BLaER1 (cell line): ENCODE results near the gene GNB1L.

Experiments used
- H3K27ac ChIP-seq: shearing (Covaris generic); formaldehyde crosslinking; 2 replicates; pipeline ENCODE4 v1.8.1; 2022
- H3K27me3 ChIP-seq: shearing (Covaris generic); formaldehyde crosslinking; 2 replicates; pipeline ENCODE4 v1.8.1; 2022
- H3K36me3 ChIP-seq: shearing (Covaris generic); formaldehyde crosslinking; 2 replicates; pipeline ENCODE4 v1.8.1; 2022
- H3K4me1 ChIP-seq: shearing (Covaris generic); formaldehyde crosslinking; 2 replicates; pipeline ENCODE4 v1.8.1; 2022
- H3K4me2 ChIP-seq: shearing (Covaris generic); formaldehyde crosslinking; 2 replicates; pipeline ENCODE4 v1.8.1; 2022
- H3K4me3 ChIP-seq: shearing (Covaris generic); formaldehyde crosslinking; 2 replicates; pipeline ENCODE4 v1.8.1; 2022
- H3K9ac ChIP-seq: shearing (Covaris generic); formaldehyde crosslinking; 2 replicates; pipeline ENCODE4 v1.8.1; 2022
- H3K9me3 ChIP-seq: shearing (Covaris generic); formaldehyde crosslinking; 2 replicates; pipeline ENCODE4 v1.8.1; 2022
- H4K20me1 ChIP-seq: shearing (Covaris generic); formaldehyde crosslinking; 2 replicates; pipeline ENCODE4 v1.8.1; 2022
- Cebpa-rat ChIP-seq: shearing (Covaris generic); IDR thresholded peaks from 2 replicates; pipeline ENCODE4 v1.8.1; 2022

Gene GNB1L

DNA sequence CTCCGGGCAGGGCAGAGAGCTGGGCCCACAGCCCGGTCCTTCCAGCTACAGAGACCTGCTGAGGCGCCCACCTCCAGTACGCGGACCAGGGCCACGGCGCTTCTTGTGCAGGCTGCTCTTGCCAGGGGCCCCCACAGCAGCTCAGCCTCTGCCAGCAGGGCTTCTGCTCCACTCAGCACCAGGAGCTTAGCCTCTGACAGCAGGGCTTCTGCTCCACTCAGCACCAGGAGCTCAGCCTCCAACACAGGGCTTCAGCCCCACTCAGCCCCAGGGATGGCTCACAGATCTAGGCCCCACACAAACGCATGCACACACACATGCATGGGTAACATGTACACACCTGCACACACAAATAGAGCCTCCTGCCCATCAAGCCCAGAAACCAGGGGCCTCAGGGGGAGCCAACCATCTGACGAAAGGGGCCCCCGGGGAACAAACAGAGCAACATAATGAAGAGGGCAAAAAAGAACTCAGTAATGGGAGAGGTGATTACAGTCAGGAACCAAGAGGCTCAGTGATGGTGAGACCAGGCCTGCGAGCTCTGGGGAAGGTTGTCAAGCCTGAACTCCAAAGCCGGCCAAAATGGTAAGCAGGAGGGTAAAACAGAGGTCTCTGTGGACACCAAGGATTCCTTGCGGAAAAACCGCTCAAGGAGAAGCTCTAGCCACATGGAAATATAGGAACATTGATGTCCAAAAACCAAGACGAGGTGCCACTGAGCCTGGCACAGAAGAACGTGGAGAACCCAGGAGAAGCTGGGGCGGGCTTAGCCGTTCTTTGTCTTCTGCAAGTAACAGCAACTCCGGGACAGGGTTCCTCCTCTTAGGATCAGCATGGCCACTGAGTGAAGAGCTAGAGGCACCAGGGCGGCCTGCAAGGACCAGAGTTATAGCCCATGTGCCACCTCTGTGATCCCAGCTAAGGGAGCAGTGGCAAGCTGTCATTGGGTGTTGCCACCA lies 46.5 kb downstream of the GNB1L start:
- H3K27me3 ChIP-seq, result no peaks in the 10 kb centered on the region
- H3K4me2 ChIP-seq, result peak overlapping the region; percentile 93
- no peaks in the 10 kb centered on the region for H3K9me3 ChIP-seq
- H4K20me1 ChIP-seq, result peaks cover 16% of the 10 kb centered on the region; the same call in 1 of the 2 replicates
- TF ChIP-seq Cebpa-rat, result no peak
- H3K4me3 ChIP-seq, result no peak overlapping the region
- H3K36me3 ChIP-seq, result peaks cover 12% of the 10 kb centered on the region; the same call in 1 of the 2 replicates
- peak overlapping the region; percentile 30; the same call in 1 of the 2 replicates for H3K27ac ChIP-seq
- peaks cover 67% of the 10 kb centered on the region for H3K4me1 ChIP-seq
- no peak overlapping the region for H3K9ac ChIP-seq

DNA sequence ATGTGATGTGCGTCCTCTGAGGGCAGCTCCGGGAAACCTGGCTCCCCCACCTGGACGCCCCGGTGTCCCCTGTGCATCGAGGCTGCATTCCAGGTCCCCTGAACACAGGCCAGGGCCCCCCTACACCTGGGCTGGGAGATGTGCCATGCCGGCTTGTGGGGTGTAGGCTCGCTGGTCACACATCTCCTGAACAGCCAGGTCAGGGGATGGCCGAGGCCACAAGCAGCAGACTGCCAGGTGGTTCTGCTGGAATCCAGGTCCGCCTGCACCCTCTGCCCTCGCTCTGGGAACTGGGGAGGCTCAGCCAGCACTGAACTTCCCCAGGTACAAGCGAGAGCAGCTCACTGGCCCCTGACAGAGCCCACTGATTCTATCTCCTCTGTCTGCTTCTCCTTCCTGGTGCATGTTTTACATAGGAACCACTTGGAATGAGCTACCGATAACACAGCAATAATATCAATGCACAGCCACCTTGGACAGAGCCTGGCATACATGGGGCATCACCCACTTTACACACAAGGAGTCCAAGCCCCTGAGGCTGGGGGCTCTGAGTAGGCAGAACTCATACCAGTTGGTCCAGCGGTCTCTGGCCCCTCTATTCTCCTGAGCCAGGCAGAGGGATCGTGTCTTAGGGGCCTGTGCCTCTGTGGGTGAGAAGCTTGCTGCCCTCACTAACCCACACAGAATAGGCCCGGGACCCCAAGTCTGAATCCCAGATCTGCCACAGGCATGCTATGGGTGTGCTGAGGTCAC lies 47.3 kb downstream of the GNB1L start:
- TF ChIP-seq Cebpa-rat, result no peak
- peak overlapping the region; percentile 48; the same call in 1 of the 2 replicates for H3K9ac ChIP-seq

DNA sequence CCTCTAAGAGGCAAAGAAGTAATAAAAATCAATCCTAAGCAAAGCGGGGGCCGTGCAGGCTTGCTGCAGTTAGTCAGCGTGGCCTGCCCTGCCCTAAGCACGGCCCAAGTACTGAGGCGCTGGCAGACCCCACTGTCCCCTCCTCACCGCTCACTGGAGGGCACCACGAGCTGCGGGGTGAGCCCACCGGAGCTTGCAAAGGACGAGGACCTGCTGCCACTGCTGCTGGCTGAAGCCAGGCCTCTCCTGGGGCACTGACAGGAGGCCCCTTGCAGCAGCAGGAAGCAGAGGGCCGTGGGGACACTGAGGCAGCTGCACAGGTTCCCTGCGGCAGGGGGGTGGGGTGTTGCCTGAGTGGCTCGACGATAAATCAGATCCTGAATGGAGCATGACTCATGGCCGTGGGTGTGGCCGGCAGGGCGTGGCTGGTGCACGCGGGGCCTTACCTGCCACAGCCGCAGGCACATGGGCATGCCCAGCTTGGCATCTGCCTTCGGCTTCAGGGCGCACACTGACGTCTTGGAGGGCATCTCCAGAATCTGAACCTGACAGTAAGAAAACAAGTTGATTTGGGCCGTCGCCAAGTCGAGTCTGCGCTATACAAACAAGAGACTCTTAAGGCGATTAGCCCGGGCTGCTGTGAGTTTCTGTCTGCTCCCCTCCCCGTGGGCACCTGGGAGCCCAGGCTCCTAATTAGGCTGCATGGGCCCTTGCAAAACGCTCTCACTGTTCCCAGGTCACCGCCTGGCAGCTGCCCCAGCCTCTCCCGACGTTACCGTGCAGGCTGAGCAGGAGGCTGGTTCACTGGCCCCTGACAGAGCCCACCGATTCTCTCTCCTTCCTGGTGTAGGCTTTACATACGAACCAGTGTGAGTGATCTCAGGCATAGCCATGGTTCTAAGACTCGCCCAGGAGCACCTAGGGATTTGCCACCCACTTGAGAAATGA lies 48.2 kb downstream of the GNB1L start:
- Histone ChIP-seq H3K4me1 (peaks cover 57% of the 10 kb centered on the region), H3K4me3 (peak overlapping the region; percentile 22; the same call in 1 of the 2 replicates), H3K4me2 (peak overlapping the region; percentile 93), H3K9me3 (no peaks in the 10 kb centered on the region), H4K20me1 (peaks cover 16% of the 10 kb centered on the region; the same call in 1 of the 2 replicates), H3K9ac (peak overlapping the region; percentile 48; the same call in 1 of the 2 replicates), H3K27me3 (no peaks in the 10 kb centered on the region), H3K36me3 (0 out of 2 replicates have a peak, but pooled peaks cover 11% of the 10 kb centered on the region), H3K27ac (peak overlapping the region; percentile 55)
- no peak for TF ChIP-seq Cebpa-rat

More for the DNA sequence above, 47.3 kb downstream of the GNB1L start:
- H3K27ac ChIP-seq, result peak overlapping the region; percentile 30; the same call in 1 of the 2 replicates
- H3K36me3 ChIP-seq, result peaks cover 13% of the 10 kb centered on the region; the same call in 1 of the 2 replicates
- peaks cover 58% of the 10 kb centered on the region for H3K4me1 ChIP-seq
- H3K27me3 ChIP-seq, result no peaks in the 10 kb centered on the region
- no peak overlapping the region for H3K4me3 ChIP-seq
- peaks cover 16% of the 10 kb centered on the region; the same call in 1 of the 2 replicates for H4K20me1 ChIP-seq
- H3K4me2 ChIP-seq, result peak overlapping the region; percentile 93
- H3K9me3 ChIP-seq, result no peaks in the 10 kb centered on the region

DNA sequence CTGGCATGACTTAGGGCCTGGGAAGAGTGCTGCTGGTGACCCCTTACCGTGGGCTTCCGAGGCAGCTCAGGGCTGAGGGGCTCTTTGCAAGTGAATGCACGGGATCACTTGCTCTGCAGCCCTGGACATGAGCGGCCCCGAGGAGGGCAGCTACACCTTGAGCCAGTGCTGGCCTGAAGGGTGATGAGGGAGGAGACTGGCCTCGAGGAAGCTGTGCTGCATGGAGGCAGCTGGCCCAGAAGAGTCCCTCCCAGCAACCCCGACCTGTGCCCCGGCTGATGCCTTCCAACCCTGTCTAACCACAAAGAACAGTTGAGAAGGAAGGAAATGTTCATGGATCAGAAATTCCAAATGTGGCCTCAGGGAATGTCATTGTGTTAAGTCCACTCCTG lies 48.9 kb downstream of the GNB1L start:
- Histone ChIP-seq H3K4me1 (peaks cover 51% of the 10 kb centered on the region), H3K27me3 (no peaks in the 10 kb centered on the region), H3K27ac (peak overlapping the region; percentile 55), H3K4me2 (peak overlapping the region; percentile 93), H3K9ac (peak overlapping the region; percentile 27; the same call in 1 of the 2 replicates), H3K36me3 (peaks cover 16% of the 10 kb centered on the region; the same call in 1 of the 2 replicates), H3K4me3 (no peak overlapping the region; the same call in 1 of the 2 replicates), H4K20me1 (peaks cover 16% of the 10 kb centered on the region; the same call in 1 of the 2 replicates), H3K9me3 (no peaks in the 10 kb centered on the region)
- no peak for TF ChIP-seq Cebpa-rat

DNA sequence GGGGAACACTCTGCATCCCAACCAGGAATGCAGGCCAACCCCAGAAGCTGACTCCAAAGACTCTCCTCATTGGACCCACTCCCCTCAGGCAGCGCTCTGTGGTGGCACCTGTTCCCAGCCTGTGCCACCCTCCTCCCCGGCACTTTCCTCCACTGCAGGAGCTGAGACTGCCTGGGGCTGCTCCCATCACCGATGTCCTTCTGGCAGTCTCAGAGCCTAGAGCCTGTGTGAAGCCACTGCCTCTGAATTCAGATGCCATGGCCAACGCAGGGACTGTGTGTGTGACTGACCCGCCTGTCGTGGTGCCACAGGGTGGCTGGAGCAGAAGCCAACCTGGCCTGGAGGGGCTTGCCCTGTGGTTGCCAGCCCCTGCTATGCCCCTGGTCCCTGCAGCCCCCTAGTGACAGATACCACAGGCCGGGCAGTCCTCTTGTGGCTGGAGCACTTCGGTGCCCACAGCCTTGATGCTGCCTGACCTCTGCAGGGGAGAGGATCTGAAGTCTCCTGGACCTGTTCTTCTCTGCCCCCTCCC lies 50.9 kb downstream of the GNB1L start:
- Histone ChIP-seq H3K36me3 (peaks cover 34% of the 10 kb centered on the region; the same call in 1 of the 2 replicates), H3K27me3 (no peaks in the 10 kb centered on the region), H3K4me3 (no peak overlapping the region), H3K4me1 (peaks cover 43% of the 10 kb centered on the region), H3K27ac (no peak overlapping the region), H3K9ac (no peak overlapping the region), H3K9me3 (no peaks in the 10 kb centered on the region), H4K20me1 (peaks cover 16% of the 10 kb centered on the region; the same call in 1 of the 2 replicates), H3K4me2 (no peak overlapping the region)
- TF ChIP-seq Cebpa-rat, result no peak

DNA sequence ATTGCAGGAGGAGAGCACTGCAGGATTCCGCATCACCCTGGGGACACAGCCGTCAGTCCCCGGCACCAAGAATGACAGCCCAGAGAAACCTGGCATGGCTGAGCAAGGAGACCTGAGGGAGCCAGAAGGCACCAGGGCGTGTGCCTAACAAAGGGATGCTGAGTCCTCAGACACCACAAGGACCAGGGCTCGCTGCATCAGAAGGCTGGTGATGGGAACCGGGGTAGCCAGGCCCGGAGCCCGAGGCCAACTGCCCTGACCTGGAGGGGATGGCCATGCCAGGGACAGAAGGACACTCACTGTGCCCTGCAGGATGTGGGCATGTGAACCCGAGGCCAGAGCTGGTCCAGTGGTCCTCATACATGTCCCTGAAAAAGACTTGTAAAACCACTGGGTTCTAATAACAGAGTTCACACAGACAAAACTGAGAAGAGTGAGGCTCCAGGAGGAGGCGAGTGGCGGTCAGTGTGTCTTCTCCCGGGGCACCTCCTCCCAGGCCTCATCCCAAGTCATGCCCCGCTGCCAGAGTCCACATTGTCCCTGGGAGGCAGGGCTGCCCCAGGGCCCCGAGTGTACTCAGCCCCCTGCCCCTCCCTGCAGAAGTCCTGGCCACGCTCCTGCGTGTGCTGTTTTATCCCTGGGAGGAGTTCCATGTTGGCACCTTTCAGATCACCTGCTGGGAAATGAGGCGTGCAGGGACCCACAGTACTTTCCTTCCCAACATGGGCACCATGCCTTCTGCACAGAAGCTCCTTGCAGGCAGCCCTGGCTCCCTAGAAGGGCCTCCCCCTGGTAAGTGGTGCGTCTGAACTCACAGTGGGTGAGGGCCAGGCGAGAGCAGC lies 51.6 kb downstream of the GNB1L start:
- Histone ChIP-seq H3K4me2 (no peak overlapping the region), H3K27ac (no peak overlapping the region), H3K9me3 (no peaks in the 10 kb centered on the region), H3K4me1 (peaks cover 36% of the 10 kb centered on the region), H3K9ac (no peak overlapping the region), H3K27me3 (no peaks in the 10 kb centered on the region), H3K36me3 (peaks cover 35% of the 10 kb centered on the region), H3K4me3 (no peak overlapping the region), H4K20me1 (peaks cover 15% of the 10 kb centered on the region; the same call in 1 of the 2 replicates)
- TF ChIP-seq Cebpa-rat, result no peak

DNA sequence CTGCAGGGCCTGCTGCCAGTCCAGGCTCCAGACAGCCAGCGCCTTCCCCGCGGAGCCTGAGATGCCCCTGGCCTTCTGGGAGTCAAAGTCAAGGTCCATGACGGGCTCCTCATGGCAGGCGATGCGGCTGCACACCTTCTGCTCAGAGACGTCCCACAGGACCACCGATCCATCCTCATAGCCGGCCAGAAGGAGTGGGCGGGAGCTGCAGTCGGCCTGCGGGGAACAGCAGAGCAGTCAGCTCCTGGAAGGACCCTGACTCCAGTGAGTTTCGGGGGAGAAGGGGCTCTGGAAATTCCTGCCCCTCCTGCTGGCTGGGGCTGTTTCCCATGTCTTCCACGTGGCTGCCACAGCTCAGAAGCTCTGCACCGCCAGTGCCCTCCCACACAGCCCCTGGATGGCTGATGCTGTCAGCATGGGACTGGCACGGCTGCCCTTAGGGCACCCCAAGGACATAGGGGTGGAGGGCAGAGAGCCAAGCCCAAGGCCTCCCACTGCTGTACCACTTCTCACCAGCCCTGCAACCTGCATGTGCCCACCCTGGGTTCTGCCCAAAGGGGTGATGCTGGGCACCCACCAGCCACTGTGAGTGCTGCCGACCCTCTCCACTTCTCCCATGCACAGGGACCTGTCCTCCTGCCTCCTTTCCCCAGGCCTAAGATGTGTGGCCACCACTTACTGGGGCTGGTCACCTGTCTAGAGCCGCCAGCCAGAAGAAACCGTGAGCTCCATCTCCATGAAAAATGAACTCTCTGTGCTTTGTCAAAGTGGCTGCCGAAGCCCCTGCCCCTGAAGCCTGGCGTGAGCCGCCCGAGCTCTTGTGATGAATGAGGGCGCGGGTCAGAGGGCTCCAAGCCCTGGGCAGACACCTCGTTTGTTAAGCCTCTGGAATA lies 52.4 kb downstream of the GNB1L start:
- Histone ChIP-seq H3K4me2 (no peak overlapping the region), H3K4me1 (peaks cover 27% of the 10 kb centered on the region), H3K9ac (no peak overlapping the region), H3K4me3 (no peak overlapping the region), H3K9me3 (no peaks in the 10 kb centered on the region), H4K20me1 (peaks cover 6% of the 10 kb centered on the region; the same call in 1 of the 2 replicates), H3K36me3 (peaks cover 35% of the 10 kb centered on the region), H3K27ac (no peak overlapping the region), H3K27me3 (no peaks in the 10 kb centered on the region)
- TF ChIP-seq Cebpa-rat, result no peak
